Naive thymus-derived CD4-positive, alpha-beta T cell (primary cell): ENCODE data around the gene ITGA2. TPM values are rescaled to one million over a fixed set of nuclear protein-coding genes. Genes with fewer than 3 reads are reported as not detected.

ENCODE experiments used
- ATAC-seq: fragments of 150-1000 bp; cut with Tn5 transposase; 2 replicates; pipeline ENCODE4 v1.10.0; 2021; ENCODE audit warnings: mild to moderate bottlenecking, moderate library complexity
- CTCF ChIA-PET: fragments of 350-600 bp; sonication (Branson Sonifier 250); formaldehyde crosslinking; loops from one replicate; lab custom pipeline; 2021; ENCODE audit warnings: antibody characterized with exemption; lab: Charles Lee
- POLR2A ChIA-PET: fragments of 350-600 bp; sonication (Branson Sonifier 250); formaldehyde crosslinking; loops from one replicate; lab custom pipeline; 2021; ENCODE audit warnings: antibody characterized with exemption, inconsistent platforms; lab: Charles Lee
- DNase-seq, 9 donors: peaks; one replicate each; pipeline versions ENCODE4 v3.0.0 to v3.0.0-alpha.2; 2020 to 2022; ENCODE audit warnings: mixed read lengths in 1 of 9
- H3K27ac ChIP-seq: one replicate; pipeline ENCODE4 v1.7.0; 2013; ENCODE audit warnings: mild to moderate bottlenecking, low read depth, low read length, moderate library complexity
- H3K27me3 ChIP-seq, 2 donors: one replicate each; pipeline ENCODE4 v1.7.0; 2013; ENCODE audit warnings: low read length in 2 of 2, mild to moderate bottlenecking in 2 of 2, moderate library complexity in 2 of 2; ENCODE audit not compliant: control insufficient read depth in 2 of 2, insufficient read depth in 2 of 2
- H3K36me3 ChIP-seq, 3 experiments: 1 replicate in 2 of 3; 2 replicates in 1 of 3; pipeline ENCODE4 v1.7.0; 2013; ENCODE audit warnings: low read length in 3 of 3, mild to moderate bottlenecking in 3 of 3, moderate library complexity in 1 of 3; ENCODE audit not compliant: insufficient read depth in 3 of 3, control insufficient read depth in 2 of 3
- H3K4me1 ChIP-seq, 2 donors: one replicate each; pipeline ENCODE4 v1.7.0; 2013; ENCODE audit warnings: low read length in 2 of 2, mild to moderate bottlenecking in 2 of 2, moderate library complexity in 1 of 2; ENCODE audit not compliant: control insufficient read depth in 2 of 2, insufficient read depth in 2 of 2
- H3K4me3 ChIP-seq: 2 replicates; pipeline ENCODE4 v1.7.0; 2013; ENCODE audit warnings: mild to moderate bottlenecking, low read length
- H3K9me3 ChIP-seq, 3 experiments: 1 replicate in 2 of 3; 2 replicates in 1 of 3; pipeline ENCODE4 v1.7.0; 2013; ENCODE audit warnings: low read length in 3 of 3; ENCODE audit not compliant: control insufficient read depth in 2 of 3
- H3K27ac Mint-ChIP-seq, 9 donors: one replicate each; pipeline ENCODE4 v1.8.0; 2020 to 2022; ENCODE audit warnings: mixed read lengths in 9 of 9, mild to moderate bottlenecking in 8 of 9, moderate library complexity in 5 of 9, inconsistent platforms in 2 of 9
- H3K27me3 Mint-ChIP-seq, 5 donors: one replicate each; pipeline ENCODE4 v1.8.0; 2021 to 2022; ENCODE audit warnings: mixed read lengths in 5 of 5, mild to moderate bottlenecking in 1 of 5
- H3K36me3 Mint-ChIP-seq, 5 donors: one replicate each; pipeline ENCODE4 v1.8.0; 2020 to 2022; ENCODE audit warnings: mixed read lengths in 5 of 5, mild to moderate bottlenecking in 3 of 5, inconsistent platforms in 1 of 5
- H3K4me1 Mint-ChIP-seq, 7 donors: one replicate each; pipeline ENCODE4 v1.8.0; 2020 to 2022; ENCODE audit warnings: mixed read lengths in 7 of 7, mild to moderate bottlenecking in 3 of 7, inconsistent platforms in 1 of 7
- H3K4me3 Mint-ChIP-seq, 10 donors: one replicate each; pipeline ENCODE4 v1.8.0; 2020 to 2022; ENCODE audit warnings: mild to moderate bottlenecking in 10 of 10, mixed read lengths in 10 of 10, moderate library complexity in 6 of 10, inconsistent platforms in 2 of 10
- H3K9me3 Mint-ChIP-seq, 11 donors: one replicate each; pipeline ENCODE4 v1.8.0; 2020 to 2022; ENCODE audit warnings: mixed read lengths in 11 of 11, mild to moderate bottlenecking in 4 of 11, inconsistent platforms in 1 of 11, moderate library complexity in 1 of 11
- intact Hi-C, 2 donors: fragments of 100-400 bp; cut with micrococcal nuclease; formaldehyde crosslinking; loops; one replicate each; pipeline ENCODE4 v1.15.1; 2023
- polyA plus RNA-seq, 2 donors: library from polyadenylated mRNA; unstranded; fragments of 300-500 nt; fragmentation: Illumina TruSeq; gene quantifications; one replicate each; pipeline ENCODE4 v1.2.3, GENCODE V29; 2021
- total RNA-seq, 6 experiments: library from RNA in 5 of 6; stranded (reverse) in 5 of 6; gene quantifications; 1 replicate in 5 of 6; 2 replicates in 1 of 6; pipeline ENCODE4 v1.2.3 and lab custom pipeline; 2021 to 2026

The ITGA2 gene
- total and polyA plus RNA-seq, 7 experiments from 2014 or later = 0.16 to 8.9 (median 0.43) TPM

- Mint-ChIP-seq H3K4me1 (no peaks in the 10 kb centered on the region), H3K27ac (no peak overlapping the region), H3K36me3 (no peaks in the 10 kb centered on the region), H3K4me3 (no peak overlapping the region), H3K27me3 (peaks cover 0 to 5% (median 0%) of the 10 kb centered on the region in 5 donors), H3K9me3 (peaks cover 0 to 4% (median 0%) of the 10 kb centered on the region in 11 donors)
- intact Hi-C loops = no loop called here
- Histone ChIP-seq H3K9me3 (no peaks in the 10 kb centered on the region), H3K27ac (no peak overlapping the region), H3K36me3 (no peaks in the 10 kb centered on the region), H3K4me1 (no peaks in the 10 kb centered on the region), H3K4me3 (no peak overlapping the region), H3K27me3 (no peaks in the 10 kb centered on the region)
- no peak for ATAC-seq
- no peak for DNase-seq
- ChIA-PET CTCF (no interaction called here), POLR2A (no interaction called here)
Observed at GRCh38 chr5:53130266-53130665, 141.1 kb downstream of the ITGA2 start.

- Mint-ChIP-seq H3K4me1 (no peaks in the 10 kb centered on the region), H3K27ac (no peak overlapping the region), H3K36me3 (peaks cover 0 to 4% (median 0%) of the 10 kb centered on the region in 5 donors), H3K4me3 (no peak overlapping the region), H3K9me3 (peaks cover 0 to 4% (median 0%) of the 10 kb centered on the region in 11 donors), H3K27me3 (peaks cover 0 to 6% (median 0%) of the 10 kb centered on the region in 5 donors)
- CTCF ChIA-PET = no interaction called here
- POLR2A ChIA-PET = no interaction called here
- DNase-seq = no peak
- Histone ChIP-seq H3K27ac (no peak overlapping the region), H3K9me3 (no peaks in the 10 kb centered on the region), H3K4me1 (no peaks in the 10 kb centered on the region), H3K27me3 (no peaks in the 10 kb centered on the region), H3K4me3 (no peak overlapping the region), H3K36me3 (no peaks in the 10 kb centered on the region)
- no peak for ATAC-seq
- intact Hi-C loops = no loop called here
Observed at GRCh38 chr5:53133020-53133419, 143.9 kb downstream of the ITGA2 start.

Other genes with a start within 250 kb of the ITGA2 start
- 1 to 10 TPM in 4 of 5 experiments, under 1 TPM in 1; 0.92 to 8.7 (median 2.4) TPM for gene ITGA1, start 201.4 kb upstream of the ITGA2 start, total RNA-seq
- gene ITGA1, start 201.4 kb upstream of the ITGA2 start, polyA plus RNA-seq = 1 to 10 TPM; 1.6 to 1.8 TPM
- gene PELO, start 201.4 kb upstream of the ITGA2 start, total RNA-seq = 10 to 100 TPM in 2 of 5 experiments, 1 to 10 TPM in 3; 7.7 to 16.8 (median 9.7) TPM
- gene PELO, start 201.4 kb upstream of the ITGA2 start, polyA plus RNA-seq = 1 to 10 TPM; 4.6 to 6.1 TPM
- gene MOCS2, start 120.4 kb downstream of the ITGA2 start, total RNA-seq = 10 to 100 TPM; 12.8 to 29.8 (median 20.9) TPM
- gene MOCS2, start 120.4 kb downstream of the ITGA2 start, polyA plus RNA-seq = 10 to 100 TPM; 44.9 to 55.7 TPM